Measurements from ENCODE around the gene MMP20. TPM values are rescaled to one million over a fixed set of nuclear protein-coding genes. Genes with fewer than 3 reads are reported as not detected.

MMP20 gene
- total RNA-seq = not detected in 2 replicates

DNA sequence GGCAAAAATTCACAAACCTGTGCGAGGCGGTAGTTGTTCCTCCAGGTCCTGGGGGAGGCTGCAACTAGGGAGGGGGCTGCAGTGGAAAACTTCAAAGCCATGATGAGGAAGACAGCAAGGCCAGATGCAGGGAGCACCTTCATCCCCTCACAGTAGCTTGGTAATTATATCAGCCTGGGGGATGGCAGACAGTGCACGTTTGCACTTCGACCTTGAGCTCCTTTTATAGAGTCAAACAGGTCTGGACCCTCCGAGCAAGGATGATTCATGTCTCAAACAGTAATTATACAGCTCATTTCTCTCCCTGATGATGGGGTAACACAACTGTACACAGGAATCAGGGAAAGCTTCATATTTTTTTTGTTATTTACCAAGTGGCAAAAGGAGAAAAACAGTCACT is at the start of gene MMP20:
MMP20 (minus strand) TSS at position 156 of the 400 bp plus-strand sequence; CDS start at position 143, 13 bp downstream.

DNA sequence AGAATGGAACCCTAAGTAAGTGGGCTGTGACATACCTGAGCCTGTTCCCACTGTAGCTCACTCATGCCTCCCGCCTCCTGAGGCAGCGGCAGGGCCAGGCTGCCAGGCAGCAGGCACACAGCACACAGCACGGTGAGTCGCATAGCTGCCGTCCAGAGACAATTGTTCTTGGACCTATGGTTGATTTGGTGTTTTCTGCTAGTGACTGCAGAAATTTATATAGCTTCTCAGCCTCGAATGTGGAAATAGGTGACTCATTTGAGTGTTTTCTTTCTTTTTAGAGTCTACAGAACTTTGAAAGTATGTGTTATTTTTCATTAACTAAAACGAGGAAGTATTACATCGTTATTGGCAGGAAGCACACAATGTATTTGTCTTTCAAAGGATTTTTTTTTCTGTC is 94.6 kb downstream of the MMP20 start, which contains the start of gene MMP7:
MMP7 (minus strand) TSS at position 190 of the 400 bp plus-strand sequence; CDS start at position 143, 47 bp downstream.

Other genes with a start within 250 kb of the MMP20 start
- 209 and 258 TPM in 2 replicates for gene TMEM123, start 172.6 kb downstream of the MMP20 start, total RNA-seq
- 0.43 and 1.7 TPM in 2 replicates for gene MMP7, start 94.6 kb downstream of the MMP20 start, total RNA-seq
- gene MMP27, start 80.4 kb upstream of the MMP20 start, total RNA-seq = not detected in 2 replicates
- gene MMP8, start 99.6 kb upstream of the MMP20 start, total RNA-seq = not detected in 2 replicates
- gene MMP10, start 155.3 kb upstream of the MMP20 start, total RNA-seq = 0.95 and 1.2 TPM in 2 replicates
- gene MMP1, start 172.8 kb upstream of the MMP20 start, total RNA-seq = 0.52 and 48.7 TPM in 2 replicates
- gene MMP3, start 218.3 kb upstream of the MMP20 start, total RNA-seq = not detected in 2 replicates
- not detected in 2 replicates for gene MMP12, start 249.7 kb upstream of the MMP20 start, total RNA-seq

Data from dermis lymphatic vessel endothelial cell (primary cell).